ENCODE results near the gene PTPRN2. TPM values are rescaled to one million over a fixed set of nuclear protein-coding genes. Genes with fewer than 3 reads are reported as not detected.

The PTPRN2 gene
- total RNA-seq, 2 experiments from 2014 or later: 4.7 to 4.8 TPM

GRCh38 chr7:158612546-158612945, 24.9 kb upstream of the PTPRN2 start:
- ChIA-PET CTCF (no interaction called here), POLR2A (interaction anchor here (1.1 kb wide), 1 partner anchor 19 kb away, joined by 3 read pairs; no protein-coding TSS in a partner anchor)
- no peak overlapping the region for H3K27ac Mint-ChIP-seq
- peaks cover 8% of the 10 kb centered on the region for H3K4me1 Mint-ChIP-seq
- no peak overlapping the region for H3K4me3 Mint-ChIP-seq
- peaks cover 29% of the 10 kb centered on the region for H3K36me3 Mint-ChIP-seq (ENCODE audit: low read depth)
- no peaks in the 10 kb centered on the region for H3K9me3 Mint-ChIP-seq
- no peak for DNase-seq
- H3K27me3 Mint-ChIP-seq: no peaks in the 10 kb centered on the region

GRCh38 chr7:158611541-158611940, 23.9 kb upstream of the PTPRN2 start:
- peaks cover 38% of the 10 kb centered on the region for H3K36me3 Mint-ChIP-seq (ENCODE audit: low read depth)
- H3K27ac Mint-ChIP-seq: no peak overlapping the region
- H3K9me3 Mint-ChIP-seq: no peaks in the 10 kb centered on the region
- no peaks in the 10 kb centered on the region for H3K27me3 Mint-ChIP-seq
- POLR2A ChIA-PET: no interaction called here
- CTCF ChIA-PET: no interaction called here
- DNase-seq: no peak
- no peak overlapping the region for H3K4me3 Mint-ChIP-seq
- H3K4me1 Mint-ChIP-seq: peaks cover 8% of the 10 kb centered on the region

GRCh38 chr7:158609313-158609974, 21.8 kb upstream of the PTPRN2 start:
- no peak for DNase-seq
- H3K4me3 Mint-ChIP-seq: no peak overlapping the region
- POLR2A ChIA-PET: no interaction called here
- H3K4me1 Mint-ChIP-seq: peaks cover 8% of the 10 kb centered on the region
- H3K27ac Mint-ChIP-seq: no peak overlapping the region
- H3K9me3 Mint-ChIP-seq: no peaks in the 10 kb centered on the region
- peaks cover 38% of the 10 kb centered on the region for H3K36me3 Mint-ChIP-seq (ENCODE audit: low read depth)
- no peaks in the 10 kb centered on the region for H3K27me3 Mint-ChIP-seq
- CTCF ChIA-PET: no interaction called here

- peaks cover 34% of the 10 kb centered on the region for H3K36me3 Mint-ChIP-seq (ENCODE audit: low read depth)
- peaks cover 5% of the 10 kb centered on the region for H3K4me1 Mint-ChIP-seq
- no peaks in the 10 kb centered on the region for H3K9me3 Mint-ChIP-seq
- no peak for DNase-seq
- ChIA-PET CTCF (no interaction called here), POLR2A (no interaction called here)
- no peaks in the 10 kb centered on the region for H3K27me3 Mint-ChIP-seq
- H3K27ac Mint-ChIP-seq: no peak overlapping the region
- no peak overlapping the region for H3K4me3 Mint-ChIP-seq
These were observed 19.9 kb upstream of the PTPRN2 start for GRCh38 chr7:158607563-158607962.

GRCh38 chr7:158606671-158607424, 19.2 kb upstream of the PTPRN2 start:
- Mint-ChIP-seq H3K27ac (no peak overlapping the region), H3K36me3 (ENCODE audit: low read depth) (peaks cover 29% of the 10 kb centered on the region), H3K4me3 (no peak overlapping the region), H3K4me1 (peaks cover 5% of the 10 kb centered on the region), H3K9me3 (no peaks in the 10 kb centered on the region), H3K27me3 (no peaks in the 10 kb centered on the region)
- no peak for DNase-seq
- ChIA-PET CTCF (no interaction called here), POLR2A (no interaction called here)

- Mint-ChIP-seq H3K4me3 (no peak overlapping the region), H3K4me1 (peaks cover 2% of the 10 kb centered on the region), H3K36me3 (ENCODE audit: low read depth) (peaks cover 29% of the 10 kb centered on the region), H3K27ac (no peak overlapping the region), H3K9me3 (no peaks in the 10 kb centered on the region), H3K27me3 (no peaks in the 10 kb centered on the region)
- DNase-seq: no peak
- CTCF ChIA-PET: no interaction called here
- POLR2A ChIA-PET: interaction anchor here (0.5 kb wide), 1 partner anchor 98 kb away, joined by 3 read pairs; the partner anchor contains the start of gene NCAPG2
These were observed 18.5 kb upstream of the PTPRN2 start for GRCh38 chr7:158606129-158606528.

- Mint-ChIP-seq H3K27ac (no peak overlapping the region), H3K27me3 (no peaks in the 10 kb centered on the region), H3K36me3 (ENCODE audit: low read depth) (peaks cover 31% of the 10 kb centered on the region), H3K9me3 (no peaks in the 10 kb centered on the region), H3K4me1 (peaks cover 2% of the 10 kb centered on the region), H3K4me3 (no peak overlapping the region)
- POLR2A ChIA-PET: no interaction called here
- CTCF ChIA-PET: no interaction called here
- DNase-seq: no peak
These were observed 16.4 kb upstream of the PTPRN2 start for GRCh38 chr7:158603773-158604755.

- no peaks in the 10 kb centered on the region for H3K9me3 Mint-ChIP-seq
- POLR2A ChIA-PET: no interaction called here
- no peak overlapping the region for H3K4me3 Mint-ChIP-seq
- H3K27me3 Mint-ChIP-seq: no peaks in the 10 kb centered on the region
- H3K4me1 Mint-ChIP-seq: peaks cover 2% of the 10 kb centered on the region
- DNase-seq: no peak
- CTCF ChIA-PET: no interaction called here
- no peak overlapping the region for H3K27ac Mint-ChIP-seq
- peaks cover 25% of the 10 kb centered on the region for H3K36me3 Mint-ChIP-seq (ENCODE audit: low read depth)
These were observed 15.5 kb upstream of the PTPRN2 start for GRCh38 chr7:158602905-158603772.

GRCh38 chr7:158602041-158602440, 14.4 kb upstream of the PTPRN2 start:
- no peak for DNase-seq
- ChIA-PET POLR2A (no interaction called here), CTCF (no interaction called here)
- Mint-ChIP-seq H3K4me3 (no peak overlapping the region), H3K4me1 (peaks cover 2% of the 10 kb centered on the region), H3K27me3 (no peaks in the 10 kb centered on the region), H3K9me3 (no peaks in the 10 kb centered on the region), H3K36me3 (ENCODE audit: low read depth) (peaks cover 15% of the 10 kb centered on the region), H3K27ac (no peak overlapping the region)

- no peak overlapping the region for H3K27ac Mint-ChIP-seq
- peaks cover 2% of the 10 kb centered on the region for H3K4me1 Mint-ChIP-seq
- peaks cover 4% of the 10 kb centered on the region for H3K9me3 Mint-ChIP-seq
- no peaks in the 10 kb centered on the region for H3K27me3 Mint-ChIP-seq
- ChIA-PET POLR2A (no interaction called here), CTCF (no interaction called here)
- H3K36me3 Mint-ChIP-seq (ENCODE audit: low read depth): peaks cover 16% of the 10 kb centered on the region
- H3K4me3 Mint-ChIP-seq: no peak overlapping the region
- no peak for DNase-seq
These were observed 13.5 kb upstream of the PTPRN2 start for GRCh38 chr7:158601090-158601489.

- Mint-ChIP-seq H3K36me3 (ENCODE audit: low read depth) (peaks cover 15% of the 10 kb centered on the region), H3K27me3 (no peaks in the 10 kb centered on the region), H3K27ac (no peak overlapping the region), H3K4me3 (no peak overlapping the region), H3K4me1 (no peaks in the 10 kb centered on the region), H3K9me3 (peaks cover 9% of the 10 kb centered on the region)
- no peak for DNase-seq
- CTCF ChIA-PET: no interaction called here
- POLR2A ChIA-PET: no interaction called here
These were observed 9.1 kb upstream of the PTPRN2 start for GRCh38 chr7:158596745-158597144.

- Mint-ChIP-seq H3K9me3 (peaks cover 9% of the 10 kb centered on the region), H3K4me3 (no peak overlapping the region), H3K27ac (peak overlapping the region; percentile 12), H3K4me1 (no peaks in the 10 kb centered on the region), H3K27me3 (no peaks in the 10 kb centered on the region), H3K36me3 (ENCODE audit: low read depth) (peaks cover 15% of the 10 kb centered on the region)
- CTCF ChIA-PET: no interaction called here
- POLR2A ChIA-PET: no interaction called here
- DNase-seq: no peak
These were observed 8.7 kb upstream of the PTPRN2 start for GRCh38 chr7:158596309-158596708.
